OCI-LY7 (cell line): ENCODE measurements around the gene SEMA4D.

Source experiments
- CTCF ChIP-seq: fragments of 200-600 bp; sonication (generic); conservative IDR thresholded peaks from 2 replicates; pipeline ENCODE4 v1.5.1; 2014; ENCODE audit warnings: mild to moderate bottlenecking, antibody characterized with exemption, low read length, moderate library complexity, mixed read lengths
- EZH2phosphoT487 ChIP-seq: fragments of 200-600 bp; sonication (generic); IDR thresholded peaks from 2 replicates; pipeline ENCODE4 v1.6.1; 2018; ENCODE audit warnings: low read depth, borderline replicate concordance, mild to moderate bottlenecking, mixed run types, antibody characterized with exemption, low read length, moderate library complexity, mixed read lengths

- TF ChIP-seq CTCF, result no peak
- TF ChIP-seq EZH2phosphoT487, result no peak
These were observed 51.5 kb downstream of the SEMA4D start for GRCh38 chr9:89446261-89446960.
